Stimulated activated naive CD4-positive, alpha-beta T cell treated with Interleukin-2 at 50 U/mL for 16 hours (primary cell): Measurements from ENCODE around the gene TYROBP.
"Not testable (repeated sequence)": the region's sequence is repeated elsewhere in the genome, so short reads cannot be mapped to it uniquely, and the experiment has no call there.

Experiments used
- DNase-seq: peaks from one replicate; lab custom pipeline; 2025; lab: John Stamatoyannopoulos, UW

Gene TYROBP

GRCh38 chr19:35899547-35900214 is 8.4 kb downstream of the TYROBP start:
- DNase-seq: peak; percentile 89

GRCh38 chr19:35898499-35898809 is 9.6 kb downstream of the TYROBP start:
- DNase-seq: no peak

- no peak for DNase-seq
These were observed 10.2 kb downstream of the TYROBP start for GRCh38 chr19:35897706-35898451.

- DNase-seq: no peak
These were observed 11.5 kb downstream of the TYROBP start for GRCh38 chr19:35896643-35897040.

- DNase-seq: no peak
These were observed 12.0 kb downstream of the TYROBP start for GRCh38 chr19:35895911-35896642.

- no peak for DNase-seq
These were observed 13.8 kb downstream of the TYROBP start for GRCh38 chr19:35894342-35894741.

GRCh38 chr19:35891819-35892218 is 16.3 kb downstream of the TYROBP start:
- DNase-seq: not testable (repeated sequence)

- no peak for DNase-seq
These were observed 17.9 kb downstream of the TYROBP start for GRCh38 chr19:35890113-35890650.

- no peak for DNase-seq
These were observed 18.6 kb downstream of the TYROBP start for GRCh38 chr19:35889370-35890112.

GRCh38 chr19:35888398-35888797 is 19.7 kb downstream of the TYROBP start:
- DNase-seq: no peak

GRCh38 chr19:35887197-35887596 is 20.9 kb downstream of the TYROBP start:
- DNase-seq: no peak

- no peak for DNase-seq
These were observed 22.2 kb downstream of the TYROBP start for GRCh38 chr19:35885904-35886303.

- no peak for DNase-seq
These were observed 22.8 kb downstream of the TYROBP start for GRCh38 chr19:35885225-35885738.

- DNase-seq: no peak
These were observed 24.2 kb downstream of the TYROBP start for GRCh38 chr19:35883882-35884281.

GRCh38 chr19:35882114-35882832 is 25.8 kb downstream of the TYROBP start:
- DNase-seq: no peak

- DNase-seq: peak; percentile 74
These were observed 28.3 kb downstream of the TYROBP start for GRCh38 chr19:35879770-35880317.

- DNase-seq: no peak
These were observed 29.0 kb downstream of the TYROBP start for GRCh38 chr19:35879068-35879467.

GRCh38 chr19:35874392-35874930 is 33.6 kb downstream of the TYROBP start:
- DNase-seq: no peak

GRCh38 chr19:35872180-35872579 is 35.9 kb downstream of the TYROBP start:
- DNase-seq: no peak

GRCh38 chr19:35871611-35872010 is 36.5 kb downstream of the TYROBP start:
- no peak for DNase-seq

- no peak for DNase-seq
These were observed 37.3 kb downstream of the TYROBP start for GRCh38 chr19:35870798-35871197.
